ENCODE measurements around the gene MRPL14. TPM values are rescaled to one million over a fixed set of nuclear protein-coding genes. Genes with fewer than 3 reads are reported as not detected.

MRPL14 gene
- total and polyA plus RNA-seq, 9 of the 15 experiments (the other 6 are each of a cell fraction or from before 2014, with no cell fraction given): 126 to 424 (median 165) TPM

DNA sequence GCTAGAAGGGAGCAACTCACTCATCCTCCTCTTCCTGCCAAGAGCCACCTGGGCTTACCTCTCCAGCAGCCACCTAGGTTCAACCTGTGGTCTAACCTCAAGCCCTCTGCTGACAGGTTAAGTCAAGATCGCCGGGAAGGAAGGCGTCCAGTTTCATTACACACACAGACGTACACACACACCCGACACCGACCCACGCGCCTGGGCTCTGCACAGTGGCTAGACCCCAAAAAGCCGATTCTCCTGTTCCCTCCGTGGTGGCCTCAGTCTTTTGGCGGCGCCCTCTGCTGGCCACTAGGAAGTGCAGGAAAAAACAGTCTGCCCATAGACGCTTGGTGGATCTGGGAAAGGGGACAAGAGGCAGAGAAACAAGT lies 52.8 kb downstream of the MRPL14 start (continued):
- TF ChIP-seq, protein P1, sequence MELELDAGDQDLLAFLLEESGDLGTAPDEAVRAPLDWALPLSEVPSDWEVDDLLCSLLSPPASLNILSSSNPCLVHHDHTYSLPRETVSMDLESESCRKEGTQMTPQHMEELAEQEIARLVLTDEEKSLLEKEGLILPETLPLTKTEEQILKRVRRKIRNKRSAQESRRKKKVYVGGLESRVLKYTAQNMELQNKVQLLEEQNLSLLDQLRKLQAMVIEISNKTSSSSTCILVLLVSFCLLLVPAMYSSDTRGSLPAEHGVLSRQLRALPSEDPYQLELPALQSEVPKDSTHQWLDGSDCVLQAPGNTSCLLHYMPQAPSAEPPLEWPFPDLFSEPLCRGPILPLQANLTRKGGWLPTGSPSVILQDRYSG (tag; conservative IDR thresholded peaks at IDR 0.05; ENCODE audit: low read depth): no peak
- TF ChIP-seq ATF7 (IDR thresholded peaks at IDR 0.05) (peak; percentile 42; the same call in 1 of the 2 replicates), COPS2 (conservative IDR thresholded peaks at IDR 0.05) (no peak), CBFA2T3 (IDR thresholded peaks at IDR 0.05) (no peak), MEIS2 (IDR thresholded peaks at IDR 0.05; ENCODE audit: partially characterized antibody) (peak; percentile 16), GTF2E2 (tag; IDR thresholded peaks at IDR 0.05) (peak; percentile 75; the same call in 1 of the 2 replicates), ETV6 (IDR thresholded peaks at IDR 0.05; ENCODE audit: borderline replicate concordance in 1 of 2, low read depth in 2 of 2, low read length in 1 of 2) (peak in 1 of 2 experiments; percentile 14; a peak in 1 of 4 replicates), ETV6 (CRISPR knock-in tag; IDR thresholded peaks at IDR 0.05; ENCODE audit: borderline replicate concordance) (no peak), HNRNPLL (IDR thresholded peaks at IDR 0.05; ENCODE audit: low read depth, low read length, poor library complexity, severe bottlenecking) (no peak), ILK (tag; IDR thresholded peaks at IDR 0.05; ENCODE audit: borderline replicate concordance, low read depth) (no peak), ZNF217 (CRISPR knock-in tag; IDR thresholded peaks at IDR 0.05) (no peak), THRAP3 (IDR thresholded peaks at IDR 0.05; ENCODE audit: borderline replicate concordance) (no peak), ZNF23 (CRISPR knock-in tag; IDR thresholded peaks at IDR 0.05) (no peak), ZNF324 (CRISPR knock-in tag; IDR thresholded peaks at IDR 0.05) (no peak), DNMT1 (IDR thresholded peaks at IDR 0.05) (no peak), NR2F6 (CRISPR knock-in tag; IDR thresholded peaks at IDR 0.05) (no peak), ZNF354B (CRISPR knock-in tag; IDR thresholded peaks at IDR 0.05) (no peak)
- TF ChIP-seq, protein P2, sequence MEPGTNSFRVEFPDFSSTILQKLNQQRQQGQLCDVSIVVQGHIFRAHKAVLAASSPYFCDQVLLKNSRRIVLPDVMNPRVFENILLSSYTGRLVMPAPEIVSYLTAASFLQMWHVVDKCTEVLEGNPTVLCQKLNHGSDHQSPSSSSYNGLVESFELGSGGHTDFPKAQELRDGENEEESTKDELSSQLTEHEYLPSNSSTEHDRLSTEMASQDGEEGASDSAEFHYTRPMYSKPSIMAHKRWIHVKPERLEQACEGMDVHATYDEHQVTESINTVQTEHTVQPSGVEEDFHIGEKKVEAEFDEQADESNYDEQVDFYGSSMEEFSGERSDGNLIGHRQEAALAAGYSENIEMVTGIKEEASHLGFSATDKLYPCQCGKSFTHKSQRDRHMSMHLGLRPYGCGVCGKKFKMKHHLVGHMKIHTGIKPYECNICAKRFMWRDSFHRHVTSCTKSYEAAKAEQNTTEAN (CRISPR knock-in tag; IDR thresholded peaks at IDR 0.05): no peak
- TF ChIP-seq, protein P3, sequence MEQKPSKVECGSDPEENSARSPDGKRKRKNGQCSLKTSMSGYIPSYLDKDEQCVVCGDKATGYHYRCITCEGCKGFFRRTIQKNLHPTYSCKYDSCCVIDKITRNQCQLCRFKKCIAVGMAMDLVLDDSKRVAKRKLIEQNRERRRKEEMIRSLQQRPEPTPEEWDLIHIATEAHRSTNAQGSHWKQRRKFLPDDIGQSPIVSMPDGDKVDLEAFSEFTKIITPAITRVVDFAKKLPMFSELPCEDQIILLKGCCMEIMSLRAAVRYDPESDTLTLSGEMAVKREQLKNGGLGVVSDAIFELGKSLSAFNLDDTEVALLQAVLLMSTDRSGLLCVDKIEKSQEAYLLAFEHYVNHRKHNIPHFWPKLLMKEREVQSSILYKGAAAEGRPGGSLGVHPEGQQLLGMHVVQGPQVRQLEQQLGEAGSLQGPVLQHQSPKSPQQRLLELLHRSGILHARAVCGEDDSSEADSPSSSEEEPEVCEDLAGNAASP (IDR thresholded peaks at IDR 0.05): no peak
- TF ChIP-seq, protein P4, sequence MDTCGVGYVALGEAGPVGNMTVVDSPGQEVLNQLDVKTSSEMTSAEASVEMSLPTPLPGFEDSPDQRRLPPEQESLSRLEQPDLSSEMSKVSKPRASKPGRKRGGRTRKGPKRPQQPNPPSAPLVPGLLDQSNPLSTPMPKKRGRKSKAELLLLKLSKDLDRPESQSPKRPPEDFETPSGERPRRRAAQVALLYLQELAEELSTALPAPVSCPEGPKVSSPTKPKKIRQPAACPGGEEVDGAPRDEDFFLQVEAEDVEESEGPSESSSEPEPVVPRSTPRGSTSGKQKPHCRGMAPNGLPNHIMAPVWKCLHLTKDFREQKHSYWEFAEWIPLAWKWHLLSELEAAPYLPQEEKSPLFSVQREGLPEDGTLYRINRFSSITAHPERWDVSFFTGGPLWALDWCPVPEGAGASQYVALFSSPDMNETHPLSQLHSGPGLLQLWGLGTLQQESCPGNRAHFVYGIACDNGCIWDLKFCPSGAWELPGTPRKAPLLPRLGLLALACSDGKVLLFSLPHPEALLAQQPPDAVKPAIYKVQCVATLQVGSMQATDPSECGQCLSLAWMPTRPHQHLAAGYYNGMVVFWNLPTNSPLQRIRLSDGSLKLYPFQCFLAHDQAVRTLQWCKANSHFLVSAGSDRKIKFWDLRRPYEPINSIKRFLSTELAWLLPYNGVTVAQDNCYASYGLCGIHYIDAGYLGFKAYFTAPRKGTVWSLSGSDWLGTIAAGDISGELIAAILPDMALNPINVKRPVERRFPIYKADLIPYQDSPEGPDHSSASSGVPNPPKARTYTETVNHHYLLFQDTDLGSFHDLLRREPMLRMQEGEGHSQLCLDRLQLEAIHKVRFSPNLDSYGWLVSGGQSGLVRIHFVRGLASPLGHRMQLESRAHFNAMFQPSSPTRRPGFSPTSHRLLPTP (IDR thresholded peaks at IDR 0.05; ENCODE audit: borderline replicate concordance, extremely low read depth, insufficient read length): no peak
- TF ChIP-seq, protein P5, sequence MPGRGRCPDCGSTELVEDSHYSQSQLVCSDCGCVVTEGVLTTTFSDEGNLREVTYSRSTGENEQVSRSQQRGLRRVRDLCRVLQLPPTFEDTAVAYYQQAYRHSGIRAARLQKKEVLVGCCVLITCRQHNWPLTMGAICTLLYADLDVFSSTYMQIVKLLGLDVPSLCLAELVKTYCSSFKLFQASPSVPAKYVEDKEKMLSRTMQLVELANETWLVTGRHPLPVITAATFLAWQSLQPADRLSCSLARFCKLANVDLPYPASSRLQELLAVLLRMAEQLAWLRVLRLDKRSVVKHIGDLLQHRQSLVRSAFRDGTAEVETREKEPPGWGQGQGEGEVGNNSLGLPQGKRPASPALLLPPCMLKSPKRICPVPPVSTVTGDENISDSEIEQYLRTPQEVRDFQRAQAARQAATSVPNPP (IDR thresholded peaks at IDR 0.05; ENCODE audit: borderline replicate concordance, insufficient read depth, insufficient read length): no peak

Measured in K562 (cell line).